Gastroesophageal sphincter (tissue), 4 donors: Measurements from ENCODE around the gene RNF43. TPM values are rescaled to one million over a fixed set of nuclear protein-coding genes. Genes with fewer than 3 reads are reported as not detected.

Source experiments
- ATAC-seq: fragments of 150-250 bp; one replicate; pipeline ENCODE4 v1.9.1; 2016; ENCODE audit warnings: mild to moderate bottlenecking, moderate library complexity
- H3K27ac ChIP-seq, 4 donors: fragments of 200-600 bp; sonication (generic) in 3 of 4; 1 replicate in 3 of 4; 2 replicates in 1 of 4; pipeline ENCODE4 v1.5.1; 2016 to 2019
- H3K27me3 ChIP-seq: fragments of 200-600 bp; sonication (generic); one replicate; pipeline ENCODE4 v1.5.1; 2019
- H3K36me3 ChIP-seq, 2 donors: fragments of 200-600 bp; sonication (generic); one replicate each; pipeline ENCODE4 v1.5.1; 2019; ENCODE audit warnings: control low read depth in 1 of 2
- H3K4me1 ChIP-seq, 3 donors: fragments of 200-600 bp; sonication (generic); 1 replicate in 2 of 3; 2 replicates in 1 of 3; pipeline ENCODE4 v1.5.1; 2016 to 2019; ENCODE audit warnings: control low read depth in 2 of 3
- H3K4me3 ChIP-seq, 2 donors: fragments of 200-600 bp; sonication (generic); one replicate each; pipeline ENCODE4 v1.5.1; 2019; ENCODE audit warnings: mild to moderate bottlenecking in 1 of 2, moderate library complexity in 1 of 2
- H3K9me3 ChIP-seq, 3 donors: fragments of 200-600 bp; sonication (generic); one replicate each; pipeline ENCODE4 v1.5.1; 2017 to 2019; ENCODE audit warnings: control low read depth in 2 of 3
- CTCF ChIP-seq, 4 experiments: fragments of 200-600 bp in 2 of 4; fragments of 450-650 bp in 2 of 4; sonication (generic) in 1 of 4; IDR thresholded peaks; one replicate each; pipeline ENCODE4 v1.5.1; 2017 to 2019; ENCODE audit warnings: antibody characterized with exemption in 4 of 4, mild to moderate bottlenecking in 2 of 4, moderate library complexity in 2 of 4
- EP300 ChIP-seq: sonication (generic); formaldehyde crosslinking; IDR thresholded peaks from one replicate; pipeline ENCODE4 v1.6.1; 2017; ENCODE audit warnings: antibody characterized with exemption, mild to moderate bottlenecking
- POLR2A ChIP-seq, 2 donors: fragments of 450-650 bp; IDR thresholded peaks; one replicate each; pipeline ENCODE4 v1.6.1; 2017; ENCODE audit warnings: antibody characterized with exemption in 2 of 2, mild to moderate bottlenecking in 2 of 2, moderate library complexity in 1 of 2
- POLR2AphosphoS5 ChIP-seq: sonication (generic); formaldehyde crosslinking; IDR thresholded peaks from one replicate; pipeline ENCODE4 v1.6.1; 2017; ENCODE audit warnings: antibody characterized with exemption
- WGBS, 2 donors: methylation state at CpG; one replicate each; pipeline ENCODE4 v1.1.5; 2018; ENCODE audit warnings: low coverage in 1 of 2; 5-methylcytosine and 5-hydroxymethylcytosine counted together
- total RNA-seq, 4 donors: library from RNA; depleted of rRNA; stranded (reverse); fragments of >200 nt; gene quantifications; one replicate each; pipeline ENCODE4 v1.1.0, GENCODE V29; 2016

Gene RNF43
- total RNA-seq, 4 donors from 2014 or later, result 0.16 to 0.79 TPM; not detected in 2

DNA sequence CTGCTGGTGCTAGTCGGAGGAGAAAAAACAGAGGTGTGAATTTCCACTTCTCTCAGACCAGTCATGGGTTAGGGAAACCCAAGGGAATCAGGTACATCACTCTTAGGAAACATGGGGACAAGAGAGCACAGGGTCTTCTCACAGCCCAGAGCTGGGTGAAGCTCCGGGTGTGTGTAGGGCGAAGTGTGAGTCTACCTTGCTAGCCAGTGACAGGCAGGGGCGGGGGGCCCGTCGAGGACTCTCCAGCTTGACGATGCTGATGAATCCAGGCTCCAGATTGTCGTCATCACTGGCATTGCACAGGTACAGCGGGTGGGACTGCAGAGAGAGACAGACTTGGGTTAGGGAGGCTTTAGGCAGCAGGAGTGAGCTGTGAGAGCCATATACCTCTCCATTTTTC, 46.6 kb downstream of the RNF43 start:
- WGBS, 2 donors, result 82% methylated on average over 8 of the region's 9 CpGs; no CpG with 5 or more reads in 1 of the 2 donors

GRCh38 chr17:58370309-58370708, 47.0 kb downstream of the RNF43 start:
- H3K4me1 ChIP-seq, result no peaks in the 10 kb centered on the region
- H3K4me3 ChIP-seq, result no peak overlapping the region
- WGBS, 2 donors, result 88 to 100% methylated on average over 1 to 3 of the region's 5 CpGs
- H3K9me3 ChIP-seq, result no peaks in the 10 kb centered on the region
- no peak overlapping the region for H3K27ac ChIP-seq
- H3K36me3 ChIP-seq, result no peaks in the 10 kb centered on the region
- TF ChIP-seq POLR2A (IDR thresholded peaks at IDR 0.05), result no peak
- H3K27me3 ChIP-seq, result no peaks in the 10 kb centered on the region
- no peak for ATAC-seq

More for the DNA sequence above, 46.6 kb downstream of the RNF43 start:
- Histone ChIP-seq H3K4me1 (no peaks in the 10 kb centered on the region), H3K27ac (no peak overlapping the region), H3K27me3 (no peaks in the 10 kb centered on the region), H3K36me3 (no peaks in the 10 kb centered on the region), H3K9me3 (no peaks in the 10 kb centered on the region), H3K4me3 (no peak overlapping the region)
- TF ChIP-seq POLR2A (IDR thresholded peaks at IDR 0.05) (no peak), POLR2AphosphoS5 (no peak), EP300 (no peak), CTCF (IDR thresholded peaks at IDR 0.05) (no peak)
- no peak for ATAC-seq

DNA sequence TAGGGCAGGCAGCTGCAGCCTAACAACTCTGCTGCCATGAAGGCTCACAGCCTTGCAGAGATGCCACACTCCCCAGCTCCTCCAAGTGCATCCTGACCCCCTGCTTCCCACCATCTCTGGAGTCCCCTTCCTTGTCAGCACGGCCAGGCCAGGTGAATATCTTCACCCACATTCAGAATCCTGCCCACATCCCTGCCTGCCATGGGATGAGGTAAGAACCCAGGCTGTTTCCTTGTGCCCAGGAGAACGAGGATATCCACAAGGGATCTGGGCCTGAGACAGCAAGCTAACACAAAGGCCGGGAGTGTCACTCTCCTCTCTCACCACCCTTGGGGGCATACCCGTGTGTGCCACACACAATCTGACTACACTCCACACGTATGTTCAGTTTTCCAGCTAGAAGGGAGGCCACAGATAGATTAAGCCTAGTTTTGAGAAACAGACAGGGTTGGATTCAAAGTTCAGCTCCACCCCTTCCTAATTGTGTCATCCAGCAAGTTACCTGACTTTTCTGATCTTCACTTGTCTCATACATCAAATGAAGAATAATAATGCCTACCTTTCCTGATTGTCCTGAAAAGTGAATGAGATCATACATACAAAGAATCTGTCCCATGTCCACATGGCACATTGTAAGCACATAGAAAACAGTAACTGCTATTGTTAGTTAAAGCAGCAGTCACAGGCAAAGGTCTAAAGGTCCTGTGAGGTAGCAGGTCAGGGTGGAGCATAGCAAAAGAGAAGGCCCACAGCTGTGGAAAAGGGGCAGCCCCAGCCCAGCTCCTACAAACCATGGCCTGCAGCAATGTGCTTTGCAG, 47.9 kb downstream of the RNF43 start:
- no peak overlapping the region for H3K27ac ChIP-seq
- no peak for TF ChIP-seq CTCF (IDR thresholded peaks at IDR 0.05)
- TF ChIP-seq EP300, result no peak
- no peak for TF ChIP-seq POLR2A (IDR thresholded peaks at IDR 0.05)
- TF ChIP-seq POLR2AphosphoS5, result no peak
- H3K27me3 ChIP-seq, result no peaks in the 10 kb centered on the region
- no peaks in the 10 kb centered on the region for H3K4me1 ChIP-seq
- no peak for ATAC-seq
- H3K4me3 ChIP-seq, result no peak overlapping the region
- no peaks in the 10 kb centered on the region for H3K9me3 ChIP-seq
- 54% methylated on average over 5 of the region's 5 CpGs; no CpG with 5 or more reads in 1 of the 2 donors for WGBS, 2 donors
- no peaks in the 10 kb centered on the region for H3K36me3 ChIP-seq

DNA sequence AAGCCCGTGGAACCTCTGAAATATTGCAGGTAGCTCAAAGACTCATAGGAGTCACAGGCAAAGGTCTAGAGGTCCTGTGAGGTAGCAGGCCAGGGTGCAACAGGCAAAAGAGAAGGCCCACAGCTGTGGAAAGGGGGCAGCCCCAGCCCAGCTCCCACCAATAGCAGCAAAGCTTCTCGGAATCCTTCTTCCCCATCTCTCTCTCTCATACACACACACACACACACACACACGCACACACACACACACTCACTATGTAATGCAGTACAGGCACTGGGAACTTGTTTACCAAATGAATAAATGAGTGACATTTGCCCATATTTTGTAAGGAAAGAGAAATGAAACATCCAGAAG, 48.5 kb downstream of the RNF43 start:
- no peak overlapping the region for H3K4me3 ChIP-seq
- H3K9me3 ChIP-seq, result no peaks in the 10 kb centered on the region
- H3K36me3 ChIP-seq, result no peaks in the 10 kb centered on the region
- no peak overlapping the region for H3K27ac ChIP-seq
- no peak for TF ChIP-seq POLR2AphosphoS5
- no peak for TF ChIP-seq CTCF (IDR thresholded peaks at IDR 0.05)
- TF ChIP-seq POLR2A (IDR thresholded peaks at IDR 0.05), result no peak
- TF ChIP-seq EP300, result no peak
- no peak for ATAC-seq
- no peaks in the 10 kb centered on the region for H3K27me3 ChIP-seq
- no peaks in the 10 kb centered on the region for H3K4me1 ChIP-seq
- WGBS, 2 donors, result 43 to 67% methylated on average over 1 to 2 of the region's 3 CpGs

Other genes with a start within 250 kb of the RNF43 start
- not detected for gene EPX, start 224.8 kb downstream of the RNF43 start, total RNA-seq
- 1 to 10 TPM; 6.7 to 9.3 (median 7.9) TPM for gene MKS1, start 198.3 kb downstream of the RNF43 start, total RNA-seq
- gene LPO, start 178.9 kb downstream of the RNF43 start, total RNA-seq, result under 1 TPM in 2 of 4 donors, not detected in 2; 0.15 to 0.77 TPM
- gene MPO, start 136.6 kb downstream of the RNF43 start, total RNA-seq, result 1 to 10 TPM in 1 of 4 donors, not detected in 3; 1.6 TPM
- 10 to 100 TPM in 3 of 4 donors, 1 to 10 TPM in 1; 7.4 to 44.8 (median 23.0) TPM for gene TSPOAP1, start 88.7 kb downstream of the RNF43 start, total RNA-seq
- 10 to 100 TPM; 40.1 to 55.4 (median 45.1) TPM for gene SUPT4H1, start 65.3 kb downstream of the RNF43 start, total RNA-seq
- gene HSF5, start 70.9 kb upstream of the RNF43 start, total RNA-seq, result under 1 TPM in 1 of 4 donors, not detected in 3; 0.13 TPM
- 10 to 100 TPM; 31.6 to 36.5 (median 35.3) TPM for gene MTMR4, start 97.1 kb upstream of the RNF43 start, total RNA-seq